Stimulated activated naive B cell treated with anti-CD40 and anti-IgM and Interleukin-4, amounts not matched to agents 10 μg/mL and 1 μg/mL and 100 μg/mL, for 72 hours (primary cell): ENCODE results near the gene SLC1A4.
A peak's percentile ranks its signal among the peaks of the same experiment; 100 is the strongest.
"Not testable (repeated sequence)": the region's sequence is repeated elsewhere in the genome, so short reads cannot be mapped to it uniquely, and the experiment has no call there.

Source experiments
- ATAC-seq, 2 donors: fragments of 150-1000 bp; cut with Tn5 transposase; replicated peaks; 2 replicates each; pipeline ENCODE4 v1.10.0; 2021; ENCODE audit warnings: moderate library complexity in 1 of 2
- DNase-seq: peaks from one replicate; pipeline ENCODE4 v3.0.0; 2021
- H3K27ac Mint-ChIP-seq: one replicate; pipeline ENCODE4 v1.8.0; 2022; ENCODE audit warnings: mild to moderate bottlenecking, mixed read lengths
- H3K27me3 Mint-ChIP-seq, 2 donors: one replicate each; pipeline ENCODE4 v1.8.0; 2022; ENCODE audit warnings: mixed read lengths in 2 of 2
- H3K36me3 Mint-ChIP-seq, 2 donors: one replicate each; pipeline ENCODE4 v1.8.0; 2022; ENCODE audit warnings: mixed read lengths in 2 of 2, mild to moderate bottlenecking in 1 of 2
- H3K4me1 Mint-ChIP-seq, 2 donors: one replicate each; pipeline ENCODE4 v1.8.0; 2022; ENCODE audit warnings: mixed read lengths in 2 of 2, mild to moderate bottlenecking in 1 of 2
- H3K4me3 Mint-ChIP-seq, 2 donors: one replicate each; pipeline ENCODE4 v1.8.0; 2022; ENCODE audit warnings: mild to moderate bottlenecking in 2 of 2, mixed read lengths in 2 of 2, moderate library complexity in 1 of 2
- H3K9me3 Mint-ChIP-seq, 2 donors: one replicate each; pipeline ENCODE4 v1.8.0; 2022; ENCODE audit warnings: mixed read lengths in 2 of 2, mild to moderate bottlenecking in 1 of 2

Gene SLC1A4

DNA sequence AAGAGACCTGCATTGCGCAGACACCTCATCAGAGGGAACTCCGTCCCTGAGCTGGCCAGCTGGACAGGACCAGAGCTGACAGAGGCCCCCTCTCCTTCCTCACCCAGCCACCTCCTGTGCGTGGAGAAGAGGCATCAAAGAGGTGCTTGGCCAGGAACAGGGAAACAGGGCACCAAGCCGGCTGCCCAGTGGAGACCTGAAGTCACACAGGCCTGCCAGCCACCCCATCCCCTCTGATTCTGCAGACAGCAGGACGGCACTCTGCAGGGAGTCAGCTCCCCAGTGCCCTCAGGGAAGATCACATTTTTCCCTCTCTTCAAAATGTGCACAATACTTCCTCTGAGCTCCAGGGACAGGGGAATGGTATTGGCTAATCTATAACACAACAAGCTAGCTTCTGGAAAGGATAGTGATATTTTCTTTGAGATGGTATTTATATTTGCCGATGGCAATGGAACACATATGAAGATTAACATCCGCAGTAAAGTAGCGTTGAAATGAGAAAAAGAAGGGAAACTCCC is 30.5 kb downstream of the SLC1A4 start:
- DNase-seq (no peak), ATAC-seq (no peak)
- Mint-ChIP-seq H3K27ac (peak overlapping the region; percentile 37), H3K4me1 (peaks cover 57 to 87% of the 10 kb centered on the region in 2 donors), H3K36me3 (peaks cover 84 to 92% of the 10 kb centered on the region in 2 donors), H3K27me3 (no peaks in the 10 kb centered on the region), H3K4me3 (no peak overlapping the region), H3K9me3 (peaks cover 0 to 2% of the 10 kb centered on the region in 2 donors)

DNA sequence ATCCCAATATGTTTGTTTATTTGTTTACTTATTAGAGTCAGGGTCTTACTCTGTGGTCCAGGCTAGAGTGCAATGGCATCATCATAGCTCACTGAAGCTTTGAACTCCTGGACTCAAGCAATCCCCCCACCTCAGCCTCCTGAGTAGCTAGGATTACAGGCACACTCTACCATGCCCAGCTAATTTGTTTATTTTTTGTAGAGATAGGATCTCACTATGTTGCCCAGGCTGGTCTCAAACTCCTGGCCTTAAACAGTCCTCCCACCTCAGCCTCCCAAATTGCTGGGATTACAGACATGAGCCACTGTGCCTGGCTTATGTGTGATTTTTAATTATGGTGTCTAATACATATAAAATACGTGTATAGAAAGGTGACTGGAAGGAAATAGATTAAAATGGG is 31.1 kb downstream of the SLC1A4 start:
- not testable (repeated sequence) for H3K9me3 Mint-ChIP-seq, H3K27me3 Mint-ChIP-seq, H3K27ac Mint-ChIP-seq, ATAC-seq, H3K4me3 Mint-ChIP-seq, DNase-seq
- Mint-ChIP-seq H3K36me3 (peaks cover 79 to 87% of the 10 kb centered on the region in 2 donors), H3K4me1 (peaks cover 54 to 84% of the 10 kb centered on the region in 2 donors)

DNA sequence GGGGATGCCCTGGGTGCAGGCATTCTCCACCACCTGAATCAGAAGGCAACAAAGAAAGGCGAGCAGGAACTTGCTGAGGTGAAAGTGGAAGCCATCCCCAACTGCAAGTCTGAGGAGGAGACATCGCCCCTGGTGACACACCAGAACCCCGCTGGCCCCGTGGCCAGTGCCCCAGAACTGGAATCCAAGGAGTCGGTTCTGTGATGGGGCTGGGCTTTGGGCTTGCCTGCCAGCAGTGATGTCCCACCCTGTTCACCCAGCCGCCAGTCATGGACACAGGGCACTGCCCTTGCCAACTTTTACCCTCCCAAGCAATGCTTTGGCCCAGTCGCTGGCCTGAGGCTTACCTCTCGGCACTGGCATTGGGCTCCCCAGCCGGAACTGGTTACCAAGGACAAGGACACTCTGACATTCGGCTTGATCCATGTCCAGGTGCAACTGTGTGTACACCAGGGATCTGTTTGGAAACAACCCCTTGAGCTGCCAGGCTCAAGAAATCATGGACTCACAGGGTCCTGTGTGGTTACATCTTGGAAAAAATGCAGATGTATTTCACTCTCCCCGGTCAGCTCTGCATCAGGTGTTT is 31.8 kb downstream of the SLC1A4 start:
- Mint-ChIP-seq H3K9me3 (peaks cover 0 to 4% of the 10 kb centered on the region in 2 donors), H3K36me3 (peaks cover 77 to 90% of the 10 kb centered on the region in 2 donors), H3K4me1 (peaks cover 60 to 84% of the 10 kb centered on the region in 2 donors), H3K27me3 (no peaks in the 10 kb centered on the region), H3K27ac (peak overlapping the region; percentile 75), H3K4me3 (no peak overlapping the region)
- DNase-seq (no peak), ATAC-seq (no peak)

DNA sequence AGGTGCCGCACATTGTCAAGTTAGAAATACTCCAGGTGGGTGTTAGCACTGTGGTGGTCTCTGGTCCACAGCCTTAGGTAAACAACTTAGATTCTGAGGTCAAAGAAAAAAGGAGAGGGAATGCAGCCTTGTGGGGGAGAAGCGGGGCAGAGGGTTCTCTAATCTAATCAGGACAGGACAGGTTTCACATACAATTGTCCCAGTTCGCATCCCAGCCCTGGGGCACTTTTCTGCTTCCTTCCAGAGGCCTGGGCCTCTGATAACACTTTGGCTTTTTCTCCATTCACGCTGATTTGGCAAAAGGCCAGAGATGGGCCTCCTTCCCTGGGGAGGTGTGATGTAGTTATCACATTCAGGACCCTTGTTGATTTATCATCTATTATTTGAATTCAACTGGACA is 32.5 kb downstream of the SLC1A4 start:
- H3K27ac Mint-ChIP-seq = peak overlapping the region; percentile 75
- peaks cover 59 to 84% of the 10 kb centered on the region in 2 donors for H3K4me1 Mint-ChIP-seq
- H3K27me3 Mint-ChIP-seq = no peaks in the 10 kb centered on the region
- no peak for DNase-seq
- ATAC-seq = no peak
- H3K4me3 Mint-ChIP-seq = no peak overlapping the region
- peaks cover 0 to 3% of the 10 kb centered on the region in 2 donors for H3K9me3 Mint-ChIP-seq
- peaks cover 71 to 85% of the 10 kb centered on the region in 2 donors for H3K36me3 Mint-ChIP-seq

DNA sequence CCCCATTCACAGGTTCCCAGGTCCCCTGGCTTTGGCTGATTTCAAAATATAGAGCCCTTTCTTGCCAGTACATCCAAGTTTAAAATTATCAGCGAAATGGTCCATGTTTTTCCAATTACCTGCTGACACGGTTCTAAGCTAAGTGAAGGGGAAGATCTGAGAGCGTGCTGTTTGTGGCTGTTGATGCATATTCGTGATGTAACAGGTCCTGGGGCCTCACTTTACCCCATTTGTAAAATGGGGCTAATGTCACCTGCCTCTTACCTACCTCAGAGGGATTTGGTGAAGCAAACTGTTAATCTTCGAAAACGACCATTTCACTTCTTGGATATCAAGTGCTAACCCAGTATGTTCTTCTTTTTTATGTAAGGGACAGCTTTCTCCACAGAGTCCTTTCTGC is 33.0 kb downstream of the SLC1A4 start:
- no peak for ATAC-seq
- no peak overlapping the region for H3K4me3 Mint-ChIP-seq
- peaks cover 55 to 84% of the 10 kb centered on the region in 2 donors for H3K4me1 Mint-ChIP-seq
- H3K9me3 Mint-ChIP-seq = peaks cover 0 to 2% of the 10 kb centered on the region in 2 donors
- no peak for DNase-seq
- H3K27ac Mint-ChIP-seq = peak overlapping the region; percentile 75
- peaks cover 67 to 81% of the 10 kb centered on the region in 2 donors for H3K36me3 Mint-ChIP-seq
- no peaks in the 10 kb centered on the region for H3K27me3 Mint-ChIP-seq

DNA sequence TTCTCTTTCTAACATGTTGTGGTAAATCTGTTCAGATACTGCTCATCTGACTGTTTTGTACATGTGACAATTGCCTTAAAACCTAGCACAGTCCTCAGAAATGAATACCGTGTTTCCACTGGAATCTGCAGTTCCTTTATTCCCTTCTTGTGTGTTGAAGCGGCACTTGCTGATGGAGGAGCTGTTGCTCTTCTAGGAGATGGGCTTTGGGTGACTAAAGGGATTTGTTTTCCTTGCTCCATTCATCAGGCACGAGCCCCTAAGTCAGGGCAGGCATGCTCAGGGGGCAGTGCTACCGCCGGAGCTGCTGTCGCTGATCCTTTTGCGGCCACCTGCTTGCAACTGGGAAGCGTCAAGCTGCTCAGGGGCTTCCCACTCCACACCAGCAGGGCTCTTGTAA is 34.5 kb downstream of the SLC1A4 start:
- Mint-ChIP-seq H3K4me1 (peaks cover 55 to 82% of the 10 kb centered on the region in 2 donors), H3K27ac (peak overlapping the region; percentile 84), H3K4me3 (no peak overlapping the region), H3K9me3 (peaks cover 0 to 2% of the 10 kb centered on the region in 2 donors), H3K27me3 (no peaks in the 10 kb centered on the region), H3K36me3 (peaks cover 53 to 67% of the 10 kb centered on the region in 2 donors)
- DNase-seq = no peak
- ATAC-seq = no peak

DNA sequence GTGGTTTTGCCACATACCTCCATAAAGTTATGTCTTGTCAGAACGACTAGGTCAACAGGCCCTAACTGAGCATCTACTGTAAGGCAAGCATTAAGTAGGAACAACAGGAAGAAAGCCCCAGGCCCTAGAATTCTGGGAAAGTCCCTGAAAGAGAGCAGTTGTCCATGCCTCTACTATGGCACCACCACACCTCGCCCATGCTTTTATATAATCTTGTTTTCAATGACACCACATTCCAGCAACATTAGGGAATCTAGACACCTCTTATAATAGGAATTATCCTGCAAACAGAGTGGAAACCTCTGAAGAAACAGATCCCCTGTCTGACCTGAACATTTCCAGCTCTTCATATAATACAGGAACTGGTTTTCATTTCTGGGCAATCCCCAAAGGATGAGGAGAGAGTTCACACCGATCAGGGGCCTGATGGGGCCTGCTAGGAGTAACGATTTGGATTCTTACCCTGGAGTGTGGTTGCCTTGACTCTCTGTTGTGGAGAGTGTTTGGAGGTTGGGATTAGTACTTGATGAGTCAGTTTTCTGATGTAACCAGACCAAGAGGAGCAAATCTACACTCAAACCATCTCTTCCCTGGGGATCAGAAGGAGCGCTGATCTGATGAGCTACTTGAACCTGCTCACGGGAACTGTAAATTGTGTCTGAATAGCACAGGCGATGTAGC is 35.1 kb downstream of the SLC1A4 start:
- Mint-ChIP-seq H3K27ac (peak overlapping the region; percentile 88), H3K27me3 (no peaks in the 10 kb centered on the region), H3K4me3 (peak overlapping the region in 1 of 2 donors; percentile 35), H3K4me1 (peaks cover 50 to 79% of the 10 kb centered on the region in 2 donors), H3K36me3 (peaks cover 47 to 62% of the 10 kb centered on the region in 2 donors), H3K9me3 (peaks cover 0 to 2% of the 10 kb centered on the region in 2 donors)
- ATAC-seq = no peak
- DNase-seq = no peak

DNA sequence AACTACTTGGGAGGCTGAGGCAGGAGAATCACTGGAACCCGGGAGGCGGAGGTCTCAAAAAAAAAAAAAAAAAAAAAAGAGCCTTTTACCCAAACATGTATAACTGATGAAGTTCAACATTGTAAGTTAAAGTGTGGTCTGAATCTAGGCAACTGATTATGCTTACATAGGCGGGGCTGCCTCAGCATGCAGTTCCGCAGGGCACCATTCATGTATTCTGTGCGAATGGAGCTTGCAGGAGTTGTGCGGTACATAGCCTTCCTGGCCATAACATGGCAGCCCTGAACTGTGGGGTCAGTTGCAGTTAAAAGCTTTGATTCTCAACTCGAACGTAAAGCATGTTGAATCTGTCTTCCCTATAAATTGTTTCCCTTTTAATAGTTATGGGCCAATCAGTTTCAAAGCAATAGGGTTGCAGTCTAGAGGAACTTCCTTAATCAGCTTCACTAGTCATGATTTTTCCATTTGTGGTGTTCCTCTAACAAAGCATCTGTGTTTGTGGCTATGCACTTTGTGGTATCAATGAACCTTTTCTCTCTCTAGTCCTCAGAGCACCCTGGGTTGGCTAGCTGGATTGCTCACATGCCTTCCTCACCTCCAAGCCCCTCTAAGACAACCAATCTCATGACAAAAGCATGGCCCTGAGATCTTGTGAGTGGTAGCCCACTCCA is 36.4 kb downstream of the SLC1A4 start:
- Mint-ChIP-seq H3K36me3 (peaks cover 40 to 52% of the 10 kb centered on the region in 2 donors), H3K27ac (peak overlapping the region; percentile 99), H3K9me3 (peaks cover 0 to 2% of the 10 kb centered on the region in 2 donors), H3K4me3 (peak overlapping the region; percentile 66 to 74), H3K4me1 (peaks cover 48 to 85% of the 10 kb centered on the region in 2 donors), H3K27me3 (no peaks in the 10 kb centered on the region)
- peak; percentile 48 for DNase-seq
- peak; percentile 52 to 61 for ATAC-seq

DNA sequence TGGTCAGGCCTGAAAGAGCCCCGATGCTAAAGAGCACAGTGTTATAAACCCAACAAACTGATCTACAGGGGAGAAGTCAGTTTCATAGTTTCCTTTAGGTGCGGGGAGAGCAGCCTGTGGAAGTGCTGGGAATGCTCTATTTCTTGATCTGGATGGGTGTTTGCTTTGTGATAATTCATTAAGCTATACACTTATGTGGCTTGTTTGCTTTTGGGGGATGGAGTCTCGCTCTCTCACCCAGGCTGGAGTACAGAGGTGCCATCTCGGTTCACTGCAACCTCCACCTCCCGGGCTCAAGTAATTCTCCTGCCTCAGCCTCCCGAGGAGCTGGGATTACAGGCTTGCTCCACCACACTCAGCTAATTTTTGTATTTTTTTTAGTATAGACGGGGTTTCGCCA is 37.0 kb downstream of the SLC1A4 start:
- H3K27ac Mint-ChIP-seq = peak overlapping the region; percentile 99
- H3K36me3 Mint-ChIP-seq = peaks cover 40 to 48% of the 10 kb centered on the region in 2 donors
- ATAC-seq (no peak), DNase-seq (no peak)
- peaks cover 0 to 2% of the 10 kb centered on the region in 2 donors for H3K9me3 Mint-ChIP-seq
- peak overlapping the region; percentile 66 to 74 for H3K4me3 Mint-ChIP-seq
- no peaks in the 10 kb centered on the region for H3K27me3 Mint-ChIP-seq
- H3K4me1 Mint-ChIP-seq = peaks cover 54 to 91% of the 10 kb centered on the region in 2 donors

DNA sequence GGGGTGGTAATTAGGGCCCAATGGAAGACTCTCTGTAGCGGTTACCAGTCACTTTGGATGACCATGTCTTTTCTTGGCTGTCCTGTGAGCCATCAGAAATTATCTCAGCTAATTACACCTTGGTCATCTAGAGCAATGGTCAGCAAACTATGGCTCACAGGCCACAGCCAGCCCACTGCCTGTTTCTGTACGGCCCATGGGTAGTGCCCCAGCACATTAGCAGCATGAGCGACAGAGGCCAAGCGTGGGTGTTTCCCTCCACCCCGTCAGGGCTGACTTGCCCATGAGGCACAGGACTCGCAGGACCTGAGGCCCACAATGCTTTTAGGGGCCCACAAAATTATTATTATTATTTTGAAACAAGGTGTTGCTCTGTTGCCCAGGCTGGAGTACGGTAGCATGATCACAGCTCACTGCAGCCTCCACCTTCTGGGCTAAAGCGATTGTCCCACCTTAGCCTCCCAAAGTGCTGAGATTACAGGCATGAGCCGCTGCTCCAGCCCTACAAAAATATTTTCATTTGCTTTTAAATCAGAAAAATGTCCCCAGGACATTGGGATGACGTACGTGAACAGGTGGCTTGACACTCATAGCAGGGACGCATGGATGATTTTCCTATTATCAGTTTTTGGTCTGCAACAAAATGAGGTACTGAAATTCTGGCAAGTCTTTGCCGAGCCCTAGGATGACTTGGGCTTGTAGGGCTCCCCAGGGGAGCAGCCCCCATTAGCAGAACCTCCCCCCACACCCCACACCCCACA is 37.7 kb downstream of the SLC1A4 start:
- H3K4me1 Mint-ChIP-seq = peaks cover 61 to 92% of the 10 kb centered on the region in 2 donors
- H3K4me3 Mint-ChIP-seq = peak overlapping the region; percentile 66 to 74
- ATAC-seq (peak; percentile 78 to 79), DNase-seq (peak; percentile 76)
- H3K27ac Mint-ChIP-seq = peak overlapping the region; percentile 99
- H3K9me3 Mint-ChIP-seq = peaks cover 0 to 2% of the 10 kb centered on the region in 2 donors
- peaks cover 36 to 42% of the 10 kb centered on the region in 2 donors for H3K36me3 Mint-ChIP-seq
- H3K27me3 Mint-ChIP-seq = no peaks in the 10 kb centered on the region

DNA sequence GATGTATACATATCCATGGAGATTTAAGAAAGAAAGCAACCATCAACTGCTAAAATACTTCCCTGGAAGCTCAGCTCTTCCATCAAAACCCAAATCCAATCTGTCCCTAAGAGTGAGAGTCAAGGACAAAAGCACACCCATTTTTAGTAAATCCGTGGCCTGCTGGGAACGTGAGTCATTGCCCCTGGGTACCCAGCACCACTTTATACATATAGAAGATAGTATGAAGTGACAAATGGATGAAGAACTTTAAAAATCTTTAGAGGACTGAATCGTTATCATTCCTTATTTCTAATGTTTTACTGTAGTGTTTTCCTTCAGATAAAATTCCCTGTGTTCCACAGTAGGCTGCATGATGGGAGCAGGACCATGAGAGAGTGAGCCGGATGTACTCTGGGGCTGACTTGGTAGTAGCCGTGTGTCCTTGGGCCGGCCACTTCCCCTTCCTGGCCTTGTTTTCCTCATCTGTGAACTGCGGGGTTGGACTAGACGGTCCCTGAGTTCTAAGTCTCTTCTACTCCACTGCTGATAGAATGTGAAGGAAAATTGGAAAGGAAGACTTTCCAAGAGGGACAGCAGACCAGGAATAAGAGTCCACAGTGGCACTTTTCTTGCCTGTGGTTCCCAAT is 38.5 kb downstream of the SLC1A4 start:
- peak overlapping the region; percentile 99 for H3K27ac Mint-ChIP-seq
- peaks cover 0 to 2% of the 10 kb centered on the region in 2 donors for H3K9me3 Mint-ChIP-seq
- peaks cover 64 to 92% of the 10 kb centered on the region in 2 donors for H3K4me1 Mint-ChIP-seq
- peak overlapping the region; percentile 66 for H3K4me3 Mint-ChIP-seq
- DNase-seq (no peak), ATAC-seq (peak; percentile 1 to 4)
- H3K36me3 Mint-ChIP-seq = peaks cover 33 to 34% of the 10 kb centered on the region in 2 donors
- no peaks in the 10 kb centered on the region for H3K27me3 Mint-ChIP-seq

DNA sequence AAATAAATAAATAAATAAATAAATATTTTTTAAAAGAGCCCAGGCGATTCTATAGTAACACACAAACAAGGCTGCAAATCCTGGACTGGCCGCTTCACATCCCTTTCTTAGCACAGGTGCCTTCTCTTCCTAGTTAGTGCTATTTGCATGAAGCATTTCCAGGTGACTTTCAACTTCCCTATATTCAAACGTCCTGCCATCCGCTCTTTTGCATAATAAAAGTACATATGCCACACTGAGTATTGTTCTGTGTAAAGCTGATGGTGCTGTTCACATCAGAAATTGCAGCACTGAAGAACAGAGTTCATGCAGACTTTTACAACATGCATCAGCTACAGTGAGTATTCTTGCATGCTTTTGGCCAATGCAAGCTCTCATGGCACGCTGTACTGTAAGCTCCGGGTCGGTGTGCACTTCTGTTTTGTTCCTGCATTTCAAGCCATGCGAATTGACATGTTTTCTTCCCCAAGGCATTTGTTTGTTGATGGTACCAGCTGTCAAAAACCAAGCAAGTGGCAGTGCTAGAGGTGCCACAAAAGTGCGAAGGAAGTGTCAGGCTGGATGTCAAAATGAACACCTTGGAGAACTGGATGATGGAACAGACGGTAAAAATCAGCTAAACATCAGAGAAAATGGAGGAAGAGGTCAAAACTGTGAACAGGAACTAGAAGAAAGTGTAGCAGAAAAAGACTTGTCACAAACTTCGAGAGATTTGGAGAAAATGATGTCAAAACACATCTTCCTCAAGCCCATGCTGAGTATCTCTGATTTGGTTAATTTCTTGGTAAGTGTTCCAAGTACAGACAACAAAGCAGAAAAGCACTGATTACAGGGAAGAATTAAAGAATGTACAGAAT is 41.5 kb downstream of the SLC1A4 start:
- ATAC-seq (peak; percentile 30 to 36), DNase-seq (no peak)
- H3K36me3 Mint-ChIP-seq = peaks cover 20 to 25% of the 10 kb centered on the region in 2 donors
- peak overlapping the region; percentile 52 to 69 for H3K4me3 Mint-ChIP-seq
- H3K27ac Mint-ChIP-seq = peak overlapping the region; percentile 57
- peaks cover 0 to 2% of the 10 kb centered on the region in 2 donors for H3K9me3 Mint-ChIP-seq
- no peaks in the 10 kb centered on the region for H3K27me3 Mint-ChIP-seq
- peaks cover 48 to 70% of the 10 kb centered on the region in 2 donors for H3K4me1 Mint-ChIP-seq
